Spleen (tissue), 11 donors: ENCODE results near the gene PRUNE2. TPM values are rescaled to one million over a fixed set of nuclear protein-coding genes. Genes with fewer than 3 reads are reported as not detected.

ENCODE experiments used
- DNase-seq: peaks from one replicate; pipeline ENCODE4 v3.0.0-alpha.2; 2020
- H3K27ac ChIP-seq, 8 donors: fragments of 200-600 bp; sonication (generic) in 7 of 8; 1 replicate in 4 of 8; 2 replicates in 4 of 8; pipeline versions ENCODE4 v1.5.0 to v1.8.0; 2016 to 2021; ENCODE audit warnings: inconsistent platforms in 4 of 8, mild to moderate bottlenecking in 4 of 8, moderate library complexity in 1 of 8
- H3K27me3 ChIP-seq, 7 donors: fragments of 200-600 bp; sonication (generic) in 6 of 7; replicated peaks in 1 of 7; 1 replicate in 4 of 7; 2 replicates in 3 of 7; pipeline versions ENCODE4 v1.5.0 to v1.8.0; 2016 to 2021; ENCODE audit warnings: inconsistent platforms in 3 of 7, mild to moderate bottlenecking in 1 of 7
- H3K36me3 ChIP-seq, 6 donors: fragments of 200-600 bp; sonication (generic) in 5 of 6; 1 replicate in 4 of 6; 2 replicates in 2 of 6; pipeline versions ENCODE4 v1.5.0 to v1.8.0; 2016 to 2021; ENCODE audit warnings: inconsistent platforms in 2 of 6
- H3K4me1 ChIP-seq, 6 donors: fragments of 200-600 bp; sonication (generic) in 5 of 6; 1 replicate in 3 of 6; 2 replicates in 3 of 6; pipeline versions ENCODE4 v1.5.0 to v1.8.0; 2016 to 2021; ENCODE audit warnings: inconsistent platforms in 3 of 6
- H3K4me3 ChIP-seq, 8 donors: fragments of 200-600 bp; sonication (generic) in 7 of 8; 1 replicate in 4 of 8; 2 replicates in 4 of 8; pipeline versions ENCODE4 v1.5.0 to v1.8.0; 2016 to 2021; ENCODE audit warnings: inconsistent platforms in 4 of 8, mild to moderate bottlenecking in 4 of 8, moderate library complexity in 2 of 8
- H3K9me3 ChIP-seq, 8 donors: fragments of 200-600 bp; sonication (generic) in 7 of 8; 1 replicate in 4 of 8; 2 replicates in 4 of 8; pipeline versions ENCODE4 v1.5.0 to v1.8.0; 2016 to 2021; ENCODE audit warnings: inconsistent platforms in 4 of 8
- CTCF ChIP-seq, 11 experiments: fragments of 200-600 bp in 7 of 11; fragments of 450-650 bp in 4 of 11; sonication (generic) in 4 of 11; IDR thresholded peaks in 8 of 11; conservative IDR thresholded peaks in 3 of 11; 1 replicate in 7 of 11; 2 replicates in 4 of 11; pipeline versions ENCODE4 v1.4.0 to v1.8.0; 2016 to 2021; ENCODE audit warnings: antibody characterized with exemption in 11 of 11, inconsistent platforms in 4 of 11, mild to moderate bottlenecking in 1 of 11
- POLR2A ChIP-seq, 3 donors: fragments of 450-650 bp; IDR thresholded peaks; one replicate each; pipeline ENCODE4 v1.5.1; 2017; ENCODE audit warnings: antibody characterized with exemption in 3 of 3, mild to moderate bottlenecking in 1 of 3
- POLR2AphosphoS5 ChIP-seq, 3 donors: sonication (generic); formaldehyde crosslinking; IDR thresholded peaks; one replicate each; pipeline ENCODE4 v1.5.1; 2017; ENCODE audit warnings: antibody characterized with exemption in 3 of 3
- WGBS, 5 donors: extraction: QIAGEN DNeasy Blood & Tissue Kit in 3 of 5; methylation state at CpG; one replicate each; pipeline versions ENCODE4 v1.1.5 to v1.1.7; 2013 to 2018; 5-methylcytosine and 5-hydroxymethylcytosine counted together
- intact Hi-C: fragments of 100-400 bp; cut with DNase I; formaldehyde crosslinking; loops from one replicate; pipeline ENCODE4 v1.15.0; 2023; ENCODE audit warnings: low total_unique reads
- polyA plus RNA-seq, 3 donors: library from polyadenylated mRNA; stranded (reverse); fragments of 200-250 nt; gene quantifications; one replicate each; pipeline ENCODE4 v1.2.1, GENCODE V29; 2013
- total RNA-seq, 7 donors: library from RNA; depleted of rRNA in 3 of 7; stranded (reverse); fragments of >200 nt in 3 of 7; fragmentation: NEBNext Ultra II Directional in 4 of 7; extraction: Animal tissue kit (Norgen Biotek cat#: 25700) in 4 of 7; gene quantifications; one replicate each; pipeline versions ENCODE4 v1.1.0 to v1.2.1, GENCODE V29; 2016 to 2021
- donor health status: healthy with polysubstance abuse.
- donor health status: DM: no; HTN: no; CAD: no; lungs with moderate emphysema.
- donor health status: DM: no; HTN: no; CAD: no.
- donor health status: Bipolar disorder and iron deficiency.
- donor health status: healthy.
- donor health status: DM: no; HTN: no; CAD: no.
- donor health status: DM: yes; HTN: yes; CAD: no.

Gene PRUNE2
- total and polyA plus RNA-seq, 10 donors = 3.3 to 23.6 (median 14.0) TPM

- no peak overlapping the region for H3K4me3 ChIP-seq
- H3K4me1 ChIP-seq = no peaks in the 10 kb centered on the region
- H3K27me3 ChIP-seq = no peaks in the 10 kb centered on the region
- H3K27ac ChIP-seq = no peak overlapping the region
- intact Hi-C loops = no loop called here
- whole genome bisulfite sequencing, 5 donors = 78 to 90% (median 82%) methylated on average over 3 of the region's 3 CpGs
- no peaks in the 10 kb centered on the region for H3K36me3 ChIP-seq
- DNase-seq = no peak
- TF ChIP-seq POLR2A (IDR thresholded peaks at IDR 0.05) = no peak
- TF ChIP-seq POLR2AphosphoS5 (IDR thresholded peaks at IDR 0.05) = no peak
- no peak for TF ChIP-seq CTCF (IDR thresholded peaks at IDR 0.05 in 8 of 11, conservative IDR thresholded peaks at IDR 0.05 in 3 of 11)
- no peaks in the 10 kb centered on the region for H3K9me3 ChIP-seq
These were observed 22.5 kb downstream of the PRUNE2 start for GRCh38 chr9:76883341-76883855.

GRCh38 chr9:76882686-76883085 lies 23.2 kb downstream of the PRUNE2 start:
- H3K4me3 ChIP-seq = no peak overlapping the region
- no peaks in the 10 kb centered on the region for H3K36me3 ChIP-seq
- no peak for TF ChIP-seq CTCF (IDR thresholded peaks at IDR 0.05 in 8 of 11, conservative IDR thresholded peaks at IDR 0.05 in 3 of 11)
- TF ChIP-seq POLR2A (IDR thresholded peaks at IDR 0.05) = no peak
- TF ChIP-seq POLR2AphosphoS5 (IDR thresholded peaks at IDR 0.05) = no peak
- intact Hi-C loops = no loop called here
- no peak for DNase-seq
- H3K4me1 ChIP-seq = no peaks in the 10 kb centered on the region
- no peaks in the 10 kb centered on the region for H3K9me3 ChIP-seq
- H3K27ac ChIP-seq = no peak overlapping the region
- H3K27me3 ChIP-seq = no peaks in the 10 kb centered on the region
- 73 to 81% (median 74%) methylated on average over 4 of the region's 4 CpGs for WGBS, 5 donors

- Histone ChIP-seq H3K9me3 (no peaks in the 10 kb centered on the region), H3K4me3 (no peak overlapping the region), H3K4me1 (no peaks in the 10 kb centered on the region), H3K36me3 (no peaks in the 10 kb centered on the region), H3K27me3 (peaks cover 0 to 3% (median 0%) of the 10 kb centered on the region in 7 donors), H3K27ac (no peak overlapping the region)
- DNase-seq = no peak
- intact Hi-C loops = no loop called here
- TF ChIP-seq CTCF (IDR thresholded peaks at IDR 0.05 in 8 of 11, conservative IDR thresholded peaks at IDR 0.05 in 3 of 11) (no peak), POLR2AphosphoS5 (IDR thresholded peaks at IDR 0.05) (no peak), POLR2A (IDR thresholded peaks at IDR 0.05) (no peak)
- 70 to 86% (median 76%) methylated on average over 2 of the region's 2 CpGs for WGBS, 5 donors
These were observed 25.7 kb downstream of the PRUNE2 start for GRCh38 chr9:76880210-76880609.

- WGBS, 5 donors = 71 to 82% (median 74%) methylated on average over 3 of the region's 3 CpGs
- Histone ChIP-seq H3K4me1 (no peaks in the 10 kb centered on the region), H3K36me3 (no peaks in the 10 kb centered on the region), H3K4me3 (no peak overlapping the region), H3K27ac (no peak overlapping the region), H3K9me3 (no peaks in the 10 kb centered on the region), H3K27me3 (peaks cover 0 to 3% (median 0%) of the 10 kb centered on the region in 7 donors)
- intact Hi-C loops = no loop called here
- no peak for DNase-seq
- TF ChIP-seq POLR2AphosphoS5 (IDR thresholded peaks at IDR 0.05) (no peak), CTCF (IDR thresholded peaks at IDR 0.05 in 8 of 11, conservative IDR thresholded peaks at IDR 0.05 in 3 of 11) (no peak), POLR2A (IDR thresholded peaks at IDR 0.05) (no peak)
These were observed 27.0 kb downstream of the PRUNE2 start for GRCh38 chr9:76878933-76879332.
